ENCODE measurements around the gene REG4. TPM values are rescaled to one million over a fixed set of nuclear protein-coding genes. Genes with fewer than 3 reads are reported as not detected.

REG4 gene
- polyA plus RNA-seq, 1 of the 3 experiments (the other 2 are of a cell fraction), result not detected

GRCh38 chr1:119805247-119805646 is 6.0 kb downstream of the REG4 start (continued):
- TF ChIP-seq USF2 (IDR thresholded peaks at IDR 0.05; ENCODE audit: borderline replicate concordance, low read depth, low read length), result no peak

- Histone ChIP-seq H4K20me1 (ENCODE audit: insufficient read depth) (no peaks in the 10 kb centered on the region), H3K4me2 (no peak overlapping the region), H3K27me3 (ENCODE audit: insufficient read depth) (no peaks in the 10 kb centered on the region; the same call in 1 of the 2 replicates), H3K36me3 (replicated peaks in 1 of 2; ENCODE audit: control insufficient read depth in 1 of 2, insufficient read depth in 2 of 2, low read length in 1 of 2) (no peaks in the 10 kb centered on the region), H3K4me1 (ENCODE audit: control insufficient read depth in 1 of 2, insufficient read depth in 2 of 2, low read depth in 1 of 2, low read length in 1 of 2) (no peaks in the 10 kb centered on the region; a peak in 1 of 4 replicates), H3K79me2 (ENCODE audit: insufficient read depth) (no peaks in the 10 kb centered on the region), H3K9ac (no peak overlapping the region), H2AFZ (ENCODE audit: low read depth) (no peak overlapping the region), H3K9me3 (no peaks in the 10 kb centered on the region), H3K27ac (ENCODE audit: low read depth in 2 of 2, low read length in 1 of 2) (no peak overlapping the region), H3K4me3 (ENCODE audit: low read depth in 2 of 2, low read length in 1 of 2) (no peak overlapping the region), H3F3A (replicated peaks; ENCODE audit: insufficient read depth) (no peaks in the 10 kb centered on the region), H3K9me2 (no peaks in the 10 kb centered on the region)
- no peak for TF ChIP-seq USF2 (IDR thresholded peaks at IDR 0.05; ENCODE audit: borderline replicate concordance, low read depth, low read length)
- TF ChIP-seq RFX5 (IDR thresholded peaks at IDR 0.05; ENCODE audit: low read length), result no peak
- no peak for DNase-seq
- 87% methylated on average over 15 of the region's 15 CpGs for WGBS (ENCODE audit: low lambda C conversion rate)
- POLR2A ChIA-PET, result no interaction called here
- CTCF ChIA-PET, result interaction anchor here (2.6 kb wide), 1 partner anchor 9 kb away, joined by 10 read pairs; no protein-coding TSS in a partner anchor
Measured at GRCh38 chr1:119799599-119800177, 11.6 kb downstream of the REG4 start.

- Histone ChIP-seq H3F3A (replicated peaks; ENCODE audit: insufficient read depth) (no peaks in the 10 kb centered on the region), H3K36me3 (replicated peaks in 1 of 2; ENCODE audit: control insufficient read depth in 1 of 2, insufficient read depth in 2 of 2, low read length in 1 of 2) (no peaks in the 10 kb centered on the region), H3K27ac (ENCODE audit: low read depth in 2 of 2, low read length in 1 of 2) (no peak overlapping the region), H3K9me3 (no peaks in the 10 kb centered on the region), H3K4me2 (no peak overlapping the region), H3K79me2 (ENCODE audit: insufficient read depth) (no peaks in the 10 kb centered on the region), H3K9me2 (no peaks in the 10 kb centered on the region), H3K4me3 (ENCODE audit: low read depth in 2 of 2, low read length in 1 of 2) (no peak overlapping the region), H3K27me3 (ENCODE audit: insufficient read depth) (no peaks in the 10 kb centered on the region; the same call in 1 of the 2 replicates), H4K20me1 (ENCODE audit: insufficient read depth) (no peaks in the 10 kb centered on the region), H3K9ac (no peak overlapping the region), H3K4me1 (ENCODE audit: control insufficient read depth in 1 of 2, insufficient read depth in 2 of 2, low read depth in 1 of 2, low read length in 1 of 2) (no peaks in the 10 kb centered on the region; a peak in 1 of 4 replicates), H2AFZ (ENCODE audit: low read depth) (no peak overlapping the region)
- no peak for TF ChIP-seq CHD2 (IDR thresholded peaks at IDR 0.05; ENCODE audit: low read length, partially characterized antibody)
- no peak for TF ChIP-seq MEF2A (IDR thresholded peaks at IDR 0.05; ENCODE audit: borderline replicate concordance, low read depth)
- no peak for DNase-seq
- 81% methylated on average over 4 of the region's 4 CpGs for WGBS (ENCODE audit: low lambda C conversion rate)
- CTCF ChIA-PET, result interaction anchor here (2.6 kb wide), 1 partner anchor 10 kb away, joined by 10 read pairs; no protein-coding TSS in a partner anchor
- POLR2A ChIA-PET, result no interaction called here
Measured at GRCh38 chr1:119799003-119799402, 12.3 kb downstream of the REG4 start.

GRCh38 chr1:119797606-119798005 is 13.7 kb downstream of the REG4 start:
- no peaks in the 10 kb centered on the region for H4K20me1 ChIP-seq (ENCODE audit: insufficient read depth)
- TF ChIP-seq REST (IDR thresholded peaks at IDR 0.05; ENCODE audit: low read depth, low read length) (no peak), IRF3 (IDR thresholded peaks at IDR 0.05; ENCODE audit: low read depth, low read length) (no peak), GATA2 (CRISPR knock-in tag; IDR thresholded peaks at IDR 0.05) (no peak), RXRA (IDR thresholded peaks at IDR 0.05; ENCODE audit: borderline replicate concordance, low read depth) (no peak), EP300 (IDR thresholded peaks at IDR 0.05; ENCODE audit: borderline replicate concordance in 1 of 2, low read depth in 1 of 2, low read length in 1 of 2) (no peak), YY1 (IDR thresholded peaks at IDR 0.05; ENCODE audit: low read depth) (no peak)

More at GRCh38 chr1:119797606-119798005, 13.7 kb downstream of the REG4 start:
- H2AFZ ChIP-seq (ENCODE audit: low read depth), result no peak overlapping the region
- WGBS (ENCODE audit: low lambda C conversion rate), result 85% methylated on average over 7 of the region's 7 CpGs
- H3F3A ChIP-seq (replicated peaks; ENCODE audit: insufficient read depth), result no peaks in the 10 kb centered on the region
- no peaks in the 10 kb centered on the region; a peak in 1 of 4 replicates for H3K4me1 ChIP-seq (ENCODE audit: control insufficient read depth in 1 of 2, insufficient read depth in 2 of 2, low read depth in 1 of 2, low read length in 1 of 2)
- no peaks in the 10 kb centered on the region for H3K9me2 ChIP-seq
- no peaks in the 10 kb centered on the region for H3K9me3 ChIP-seq
- H3K4me2 ChIP-seq, result no peak overlapping the region
- no peak overlapping the region for H3K9ac ChIP-seq
- H3K36me3 ChIP-seq (replicated peaks in 1 of 2; ENCODE audit: control insufficient read depth in 1 of 2, insufficient read depth in 2 of 2, low read length in 1 of 2), result no peaks in the 10 kb centered on the region
- DNase-seq, result no peak
- CTCF ChIA-PET, result interaction anchor here (2.6 kb wide), 1 partner anchor 12 kb away, joined by 10 read pairs; no protein-coding TSS in a partner anchor
- POLR2A ChIA-PET, result no interaction called here
- no peaks in the 10 kb centered on the region for H3K79me2 ChIP-seq (ENCODE audit: insufficient read depth)
- no peaks in the 10 kb centered on the region; the same call in 1 of the 2 replicates for H3K27me3 ChIP-seq (ENCODE audit: insufficient read depth)
- no peak overlapping the region for H3K4me3 ChIP-seq (ENCODE audit: low read depth in 2 of 2, low read length in 1 of 2)
- no peak overlapping the region for H3K27ac ChIP-seq (ENCODE audit: low read depth in 2 of 2, low read length in 1 of 2)

Data from SK-N-SH (cell line).